Measurements from ENCODE around the gene MYLK. TPM values are rescaled to one million over a fixed set of nuclear protein-coding genes. Genes with fewer than 3 reads are reported as not detected.
A peak's percentile ranks its signal among the peaks of the same experiment; 100 is the strongest.

Gene MYLK
- polyA plus RNA-seq, 3 donors, result 125 to 143 (median 136) TPM

DNA sequence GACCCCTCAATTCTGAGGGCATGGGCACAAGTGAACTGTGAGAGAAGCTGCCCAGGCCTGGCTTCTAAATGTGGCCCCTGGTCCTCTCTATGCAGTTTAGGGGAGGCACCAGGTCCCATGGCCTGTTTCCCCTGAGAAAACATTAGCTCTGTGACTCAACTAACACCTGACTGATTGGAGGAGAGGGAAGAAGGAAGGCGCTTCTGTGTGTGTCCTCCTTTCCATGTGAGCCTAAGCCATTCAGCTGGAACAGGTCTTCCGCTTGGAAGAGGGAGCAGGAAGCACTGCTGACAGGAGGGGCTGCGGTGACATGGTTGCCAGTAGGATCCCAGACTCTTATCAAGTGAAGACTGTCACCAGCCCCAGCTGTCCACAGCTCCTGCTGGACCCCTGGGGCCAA, 79.5 kb downstream of the MYLK start:
- no peak for DNase-seq (ENCODE audit: extremely low read depth in 1 of 11, low read depth in 9 of 11, low spot score in 4 of 11)

DNA sequence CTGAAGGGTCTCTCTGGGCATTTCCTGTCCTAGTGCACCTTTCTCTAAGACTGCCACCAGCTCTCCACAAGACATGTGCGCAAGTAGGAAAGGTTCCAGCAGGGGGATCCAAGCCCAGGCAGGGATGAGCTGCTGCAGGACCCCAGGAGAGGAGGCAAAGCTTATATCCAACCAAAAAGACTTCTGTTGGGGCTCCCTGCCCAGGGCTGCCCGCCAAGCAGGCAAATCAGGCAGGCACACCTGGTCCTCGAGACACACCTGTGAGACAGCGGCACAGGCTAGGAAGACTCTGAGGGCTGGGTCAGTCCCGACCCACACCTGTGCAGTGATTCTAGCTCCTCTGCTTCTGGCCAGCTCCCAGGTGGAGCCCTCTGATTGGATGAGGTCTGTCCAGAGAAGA, 80.6 kb downstream of the MYLK start:
- no peak for DNase-seq (ENCODE audit: extremely low read depth in 1 of 11, low read depth in 9 of 11, low spot score in 4 of 11)

DNA sequence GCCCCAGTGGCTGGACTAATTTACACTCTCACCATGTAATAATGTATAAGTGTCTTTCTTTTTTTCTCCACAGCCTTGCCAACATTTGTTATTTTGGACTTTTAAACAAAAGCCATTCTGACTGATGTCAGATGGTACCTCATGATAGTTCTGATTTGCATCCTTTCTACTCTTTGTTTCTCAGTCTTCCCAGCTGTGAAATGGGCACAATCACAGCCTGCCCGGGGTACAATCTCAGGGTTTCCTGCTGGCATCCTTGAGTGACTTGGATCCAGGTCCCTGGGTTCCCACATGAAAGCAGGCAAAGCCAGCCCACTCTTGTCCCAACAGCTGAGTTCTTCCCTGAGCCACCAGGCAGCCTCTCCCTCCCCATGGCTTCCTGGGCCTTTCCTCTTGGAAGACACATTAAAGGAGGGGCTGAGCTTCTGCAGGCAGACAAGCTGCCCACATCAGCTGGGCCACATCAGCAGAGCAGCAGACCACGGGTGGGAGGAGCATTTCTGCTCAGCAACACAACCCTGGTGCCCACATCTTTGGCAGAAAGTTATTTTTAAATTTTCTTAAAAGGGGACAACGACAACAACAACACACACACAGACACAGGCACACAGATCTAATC, 82.0 kb downstream of the MYLK start:
- no peak for DNase-seq (ENCODE audit: extremely low read depth in 1 of 11, low read depth in 9 of 11, low spot score in 4 of 11)

DNA sequence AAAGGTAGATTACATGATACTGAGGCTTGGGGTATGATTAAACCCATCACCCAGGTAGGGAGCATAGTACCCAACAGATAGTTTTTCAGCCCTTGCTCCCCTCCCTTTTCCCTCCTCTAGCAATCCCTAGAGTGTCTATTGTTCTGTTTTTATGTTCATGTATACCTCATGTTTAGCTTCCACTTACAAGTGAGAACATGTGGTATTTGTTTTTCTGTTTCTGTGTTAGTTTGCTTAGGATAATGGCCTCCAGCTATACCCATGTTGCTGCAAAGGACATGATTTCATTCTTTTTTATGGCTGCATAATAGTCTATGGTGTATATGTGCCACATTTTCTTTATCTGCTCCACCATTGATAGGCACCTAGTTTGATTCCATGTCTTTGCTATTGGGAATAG, 82.7 kb downstream of the MYLK start:
- no peak for DNase-seq (ENCODE audit: extremely low read depth in 1 of 11, low read depth in 9 of 11, low spot score in 4 of 11)

DNA sequence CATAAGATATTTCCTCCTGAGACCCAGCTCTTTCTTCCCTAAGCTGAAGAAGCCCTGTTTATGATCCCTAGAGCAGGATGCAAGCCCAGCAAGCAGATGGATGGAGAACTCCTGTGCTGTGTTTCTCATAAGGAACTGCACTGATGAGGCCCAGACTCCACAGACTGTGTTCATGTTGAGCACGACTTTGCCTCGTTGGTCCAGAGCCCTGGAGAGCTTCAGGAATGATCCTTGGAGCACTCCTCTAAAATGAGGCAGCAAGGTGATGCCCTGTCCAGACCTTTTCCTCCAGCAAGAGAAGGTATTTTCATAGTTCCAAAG, 83.8 kb downstream of the MYLK start:
- DNase-seq (ENCODE audit: extremely low read depth in 1 of 11, low read depth in 9 of 11, low spot score in 4 of 11), result no peak

DNA sequence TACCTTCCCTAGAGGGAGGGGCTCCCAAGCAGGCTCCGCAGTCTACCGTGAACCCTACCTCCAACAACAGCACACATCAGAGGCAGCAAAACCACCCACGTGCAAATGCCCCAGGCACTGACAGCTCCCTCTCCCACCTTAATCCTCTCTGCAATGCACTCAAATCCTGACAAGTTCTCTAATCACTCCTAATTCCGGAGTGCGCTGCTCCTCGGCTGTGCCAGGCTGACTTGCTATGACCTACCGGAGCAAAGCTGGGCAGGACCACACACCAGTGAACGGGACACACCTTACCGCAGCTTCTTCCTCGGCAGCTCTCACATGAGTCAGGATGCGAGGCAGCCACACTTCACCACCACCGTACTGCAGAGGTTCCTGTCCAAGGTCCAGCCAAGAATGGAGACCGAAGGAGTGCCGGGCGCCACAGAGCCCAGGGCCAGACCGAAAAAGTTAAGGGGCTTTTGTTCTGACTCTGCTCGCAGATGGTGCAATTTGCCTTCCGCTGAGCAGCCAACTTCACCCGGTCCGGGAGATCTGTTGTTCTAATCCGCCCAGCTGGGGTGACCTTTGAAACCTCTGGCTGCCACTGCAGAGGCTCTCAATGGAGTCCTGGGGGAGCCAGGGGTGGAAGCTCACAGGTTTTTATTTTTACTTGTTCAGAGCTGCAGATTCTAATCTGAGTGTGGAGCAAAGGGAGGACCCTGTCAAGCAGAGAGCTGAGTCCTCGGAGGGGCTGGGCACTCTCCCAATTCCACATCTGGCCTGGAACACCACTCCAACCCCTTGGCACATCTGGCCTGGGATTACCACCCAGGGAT, 84.4 kb downstream of the MYLK start:
- DNase-seq (ENCODE audit: extremely low read depth in 1 of 11, low read depth in 9 of 11, low spot score in 4 of 11), result no peak

DNA sequence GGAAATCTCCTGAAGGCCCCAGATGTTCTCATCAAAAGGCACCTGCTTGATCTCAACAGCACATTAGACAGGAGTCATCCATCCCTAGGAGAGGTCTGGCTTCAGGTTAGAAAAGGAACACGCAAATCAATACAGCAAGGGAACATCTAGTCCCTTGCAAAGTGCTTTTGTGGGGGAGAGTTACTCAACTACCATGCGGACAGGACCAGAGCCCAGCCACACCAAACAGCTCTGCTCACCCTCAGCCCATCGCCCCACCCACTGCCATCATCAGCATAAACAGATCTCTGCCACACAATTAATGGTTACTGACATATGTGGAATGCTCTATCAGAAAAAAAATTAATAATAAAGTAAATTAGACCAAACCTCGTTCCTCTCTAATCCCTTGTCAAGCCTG, 85.6 kb downstream of the MYLK start:
- DNase-seq (ENCODE audit: extremely low read depth in 1 of 11, low read depth in 9 of 11, low spot score in 4 of 11), result no peak

DNA sequence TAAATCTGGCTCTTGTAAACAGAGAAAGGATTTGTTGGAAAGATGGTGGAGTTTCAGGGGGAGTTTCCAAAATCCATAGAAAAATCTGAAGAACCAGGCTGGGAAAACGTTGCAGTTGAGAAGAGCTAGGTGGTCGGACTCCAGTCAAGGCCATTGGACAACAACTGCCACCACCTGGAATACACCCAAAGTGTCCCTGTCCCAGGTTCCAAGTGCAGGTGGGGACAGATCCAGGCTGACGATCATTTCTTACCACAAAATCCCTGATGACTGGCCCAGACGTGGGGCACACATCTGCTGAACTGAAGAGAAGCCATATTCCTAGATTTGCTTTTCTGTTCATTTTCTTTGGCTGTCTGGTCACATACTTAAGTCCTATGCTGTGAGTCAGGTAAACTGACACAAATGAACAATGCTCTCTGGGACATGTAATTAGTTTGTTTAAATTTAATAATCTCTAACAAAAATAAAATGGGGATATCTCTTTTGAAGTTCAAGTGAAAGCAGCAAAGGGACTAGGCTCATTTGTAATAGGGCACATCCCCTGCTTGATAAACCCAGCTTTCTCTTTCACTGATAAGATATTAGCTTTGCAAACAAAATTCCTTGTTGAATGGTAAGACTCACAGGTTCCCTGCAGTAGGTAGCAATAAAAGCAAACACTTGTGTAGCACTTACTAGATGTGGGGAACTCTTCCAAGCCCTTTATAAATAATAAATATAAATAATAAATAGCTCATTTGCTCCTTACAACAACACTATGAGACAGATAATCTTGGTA, 88.5 kb downstream of the MYLK start:
- DNase-seq (ENCODE audit: extremely low read depth in 1 of 11, low read depth in 9 of 11, low spot score in 4 of 11), result no peak

DNA sequence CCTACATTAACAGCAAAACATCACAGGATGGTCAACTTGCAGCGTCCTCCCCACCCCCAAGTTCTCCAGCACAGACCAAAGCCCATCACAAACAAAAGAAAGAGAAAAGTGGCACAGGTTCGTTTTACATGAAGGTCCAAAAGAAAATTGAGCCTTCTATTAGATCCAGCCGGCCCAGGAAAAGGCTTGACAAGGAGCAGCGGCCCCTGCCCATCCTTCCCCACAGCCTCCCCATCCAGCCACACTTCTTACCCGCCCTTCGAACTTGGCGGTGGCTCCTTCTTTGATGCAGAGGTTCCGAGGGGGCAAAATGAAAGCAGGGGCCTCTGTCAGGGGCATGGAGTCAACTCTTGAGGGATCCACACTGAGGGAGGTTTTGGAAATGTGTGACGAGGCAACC, 90.7 kb downstream of the MYLK start:
- no peak for DNase-seq (ENCODE audit: extremely low read depth in 1 of 11, low read depth in 9 of 11, low spot score in 4 of 11)

DNA sequence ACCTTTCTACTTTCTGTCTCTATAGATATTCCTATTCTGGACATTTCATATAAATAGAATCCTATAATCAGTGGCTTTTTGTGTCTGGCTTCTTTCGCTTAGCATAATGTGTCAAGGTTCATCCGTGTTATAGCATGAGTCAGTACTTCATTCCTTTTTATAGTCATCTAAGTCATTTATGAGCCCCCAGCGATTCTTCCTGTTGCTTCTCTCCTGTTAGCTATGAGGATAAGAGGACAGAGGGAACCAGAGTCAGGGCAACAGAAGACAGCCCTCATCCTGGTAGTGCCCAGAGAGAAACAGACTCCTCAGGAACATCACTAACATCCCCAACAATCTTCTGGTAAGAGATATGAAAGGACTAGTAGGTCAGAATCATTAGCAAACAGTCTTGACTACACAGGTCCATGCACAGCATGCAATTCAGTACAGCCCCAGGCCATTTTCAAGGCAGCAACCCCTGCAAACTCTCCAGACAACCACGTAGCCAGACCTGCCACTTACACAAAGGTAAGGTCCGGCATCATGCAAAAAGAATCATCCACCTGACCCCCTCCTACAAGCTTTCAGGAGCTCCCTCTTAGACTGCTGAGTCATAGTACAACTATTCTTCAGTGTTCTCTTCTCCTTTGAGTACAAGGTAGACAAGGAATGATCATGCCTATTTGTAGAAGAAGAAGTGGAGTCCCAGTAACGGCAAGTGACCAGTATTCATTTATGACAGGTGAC, 91.5 kb downstream of the MYLK start:
- DNase-seq (ENCODE audit: extremely low read depth in 1 of 11, low read depth in 9 of 11, low spot score in 4 of 11), result no peak

DNA sequence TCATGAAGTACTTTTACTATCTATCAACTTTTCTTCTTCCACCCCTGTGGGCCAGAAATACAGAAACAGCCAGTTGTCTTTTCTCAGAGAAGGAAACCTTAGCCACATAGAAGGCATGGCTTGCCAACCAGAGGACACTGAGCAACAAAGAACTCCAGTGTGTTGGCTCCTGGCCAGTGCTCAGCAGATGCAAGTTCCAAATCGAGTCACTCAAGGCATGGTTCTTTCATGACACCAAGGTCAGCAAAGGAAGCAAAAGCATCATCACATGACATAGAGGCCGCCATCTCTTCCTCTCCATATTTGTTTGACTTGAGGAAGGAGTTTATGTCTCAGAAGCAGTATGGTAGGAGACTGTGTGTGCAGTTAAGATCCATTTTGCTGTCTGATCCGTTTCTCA, 92.2 kb downstream of the MYLK start:
- no peak for DNase-seq (ENCODE audit: extremely low read depth in 1 of 11, low read depth in 9 of 11, low spot score in 4 of 11)

DNA sequence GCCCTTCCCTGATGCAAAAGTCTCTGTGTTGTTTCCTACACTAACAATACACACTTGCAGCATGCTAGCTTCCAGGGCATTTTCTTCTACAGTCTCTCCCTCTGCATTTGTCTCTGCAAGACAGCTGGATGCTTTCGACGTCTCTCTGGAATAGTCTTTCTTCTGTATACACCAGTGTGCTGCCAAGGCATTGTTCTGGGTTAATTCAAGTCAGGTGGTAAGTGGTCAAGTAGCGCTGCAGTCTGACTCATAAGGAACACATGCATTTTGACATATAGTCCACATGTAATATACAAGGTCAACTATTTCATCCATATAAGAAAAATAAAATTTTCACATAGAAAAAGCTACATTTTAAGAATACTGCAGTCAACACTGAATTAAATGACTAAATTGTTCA, 92.7 kb downstream of the MYLK start:
- peak in 4 of 11 donors; percentile 36 to 75 (median 62) for DNase-seq (ENCODE audit: extremely low read depth in 1 of 11, low read depth in 9 of 11, low spot score in 4 of 11)

DNA sequence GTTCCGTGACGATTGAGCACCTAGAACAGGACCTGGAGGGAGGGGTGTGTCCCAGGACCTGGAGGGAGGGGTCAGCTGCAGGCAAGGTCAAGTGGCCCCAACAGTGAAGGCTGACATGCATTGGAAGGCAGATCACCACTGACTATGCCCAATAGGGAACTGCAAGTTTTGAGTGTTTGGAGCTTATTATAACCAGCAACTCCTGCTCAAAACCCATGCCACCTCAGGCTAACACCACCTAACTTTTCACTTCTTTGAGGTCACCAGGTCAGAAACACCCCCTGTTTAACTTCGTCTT, 93.1 kb downstream of the MYLK start:
- DNase-seq (ENCODE audit: extremely low read depth in 1 of 11, low read depth in 9 of 11, low spot score in 4 of 11), result no peak

DNA sequence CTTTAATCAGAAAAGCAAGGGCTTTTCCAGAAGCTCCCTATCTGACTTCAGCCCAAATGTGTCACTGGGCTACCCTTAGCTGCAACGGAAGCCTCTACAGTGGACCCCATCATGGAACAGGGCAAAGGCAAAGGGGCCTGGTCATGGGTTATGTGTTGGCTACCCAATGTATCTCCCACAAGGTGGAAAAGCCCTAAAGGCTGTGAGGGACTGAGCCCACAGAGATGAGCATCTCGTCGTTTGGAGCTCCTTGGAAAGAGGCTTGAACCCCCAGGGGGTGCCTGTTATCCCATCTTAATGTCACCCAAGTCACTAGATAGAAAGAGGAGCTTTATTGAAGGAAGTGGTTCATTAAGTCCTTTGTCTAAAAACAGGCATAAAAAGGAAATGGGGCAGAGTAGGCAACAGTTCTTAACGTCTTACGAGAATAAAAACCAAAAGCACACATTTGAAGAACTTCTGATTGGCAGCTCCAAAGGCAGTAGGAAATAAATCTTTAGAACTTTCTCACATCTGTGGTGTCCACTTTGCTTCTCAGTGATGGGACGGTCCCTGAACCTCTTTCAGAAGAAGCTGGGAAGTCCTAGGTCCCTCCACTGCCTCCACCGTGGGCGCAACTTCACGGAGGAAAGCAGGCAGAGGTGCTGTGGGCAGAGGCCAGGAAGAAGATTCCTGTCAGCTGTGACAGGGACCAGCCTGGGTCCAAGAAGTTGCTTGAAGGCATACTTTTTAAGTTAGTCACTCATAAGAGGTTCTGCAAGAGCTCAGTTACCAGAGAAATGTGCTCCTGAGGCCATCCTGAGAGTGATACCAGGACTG, 93.7 kb downstream of the MYLK start:
- no peak for DNase-seq (ENCODE audit: extremely low read depth in 1 of 11, low read depth in 9 of 11, low spot score in 4 of 11)

DNA sequence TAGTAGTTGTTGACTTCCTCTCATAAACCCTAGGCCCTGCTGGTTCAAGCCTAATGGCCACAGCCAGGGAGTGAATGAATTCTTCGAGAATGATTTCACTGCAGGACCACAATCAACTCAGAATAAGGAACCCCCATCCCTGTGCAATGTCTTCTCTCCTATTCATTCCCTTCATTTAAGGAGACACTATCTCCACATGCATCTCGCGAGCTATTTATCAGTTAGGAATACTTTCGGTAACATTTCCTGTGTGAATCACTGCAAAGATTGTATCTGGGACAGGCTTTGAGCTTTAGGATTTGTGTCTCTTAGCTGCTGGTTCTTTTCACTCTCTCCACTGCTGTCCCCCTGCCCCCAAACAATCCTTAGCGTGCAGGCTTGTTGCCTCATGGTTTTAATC, 94.4 kb downstream of the MYLK start:
- no peak for DNase-seq (ENCODE audit: extremely low read depth in 1 of 11, low read depth in 9 of 11, low spot score in 4 of 11)

DNA sequence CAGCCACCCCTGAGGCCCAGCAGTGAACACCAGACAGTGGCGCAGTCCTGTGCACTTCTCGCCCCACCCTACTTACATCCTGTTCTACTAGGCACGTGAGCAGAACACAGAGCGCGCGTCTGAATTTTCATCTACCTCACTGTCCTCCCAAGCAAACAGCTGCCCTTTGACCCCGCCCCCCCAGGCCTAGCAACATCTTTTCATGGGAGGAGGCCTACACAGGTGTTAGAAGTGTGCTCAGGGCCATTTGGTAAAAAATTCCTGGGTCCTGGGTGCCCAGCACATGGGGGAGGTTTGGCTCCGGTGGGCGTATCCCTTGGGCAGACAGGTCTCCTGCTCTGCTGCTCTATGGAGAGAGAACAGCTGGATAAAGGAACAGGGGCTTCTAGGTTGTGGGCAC, 95.0 kb downstream of the MYLK start:
- DNase-seq (ENCODE audit: extremely low read depth in 1 of 11, low read depth in 9 of 11, low spot score in 4 of 11), result no peak

DNA sequence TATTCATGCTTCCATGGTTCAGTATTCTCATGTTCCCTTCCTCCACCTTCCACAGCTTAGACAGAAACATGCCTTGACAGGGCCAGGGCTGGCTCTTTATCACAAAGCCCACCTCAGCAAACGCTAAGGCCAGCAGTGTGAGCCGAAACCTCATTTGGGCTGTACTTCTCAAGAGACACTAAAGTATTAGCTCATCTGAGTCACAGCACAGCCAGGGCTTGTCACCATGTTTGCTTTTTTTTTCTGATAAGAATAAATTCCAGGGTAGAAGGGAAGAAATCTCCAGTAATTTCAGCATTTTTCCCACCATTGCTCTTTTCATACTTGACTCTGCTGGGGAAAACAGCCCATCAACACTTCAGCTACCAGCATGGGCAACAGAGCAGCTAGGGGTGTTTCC, 95.4 kb downstream of the MYLK start:
- no peak for DNase-seq (ENCODE audit: extremely low read depth in 1 of 11, low read depth in 9 of 11, low spot score in 4 of 11)

DNA sequence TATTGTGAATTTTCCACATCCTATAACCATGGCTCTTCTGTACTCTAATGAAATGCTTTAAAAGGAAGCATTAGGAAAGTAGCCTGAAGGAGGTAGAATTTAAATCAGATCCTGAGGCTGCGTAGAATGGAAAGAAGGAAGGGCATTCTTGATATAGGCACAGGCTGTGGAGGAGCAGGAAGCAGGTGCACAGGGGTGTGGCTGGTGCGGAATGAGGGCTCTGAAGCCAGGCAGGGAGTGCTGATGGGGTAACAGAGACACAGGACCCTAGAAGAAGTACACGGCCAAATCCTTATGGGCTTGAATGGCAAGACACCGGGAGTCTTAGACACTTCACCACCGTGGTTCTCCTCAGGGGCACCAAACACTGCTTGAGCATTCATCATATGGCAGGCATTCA, 97.0 kb downstream of the MYLK start:
- no peak for DNase-seq (ENCODE audit: extremely low read depth in 1 of 11, low read depth in 9 of 11, low spot score in 4 of 11)

DNA sequence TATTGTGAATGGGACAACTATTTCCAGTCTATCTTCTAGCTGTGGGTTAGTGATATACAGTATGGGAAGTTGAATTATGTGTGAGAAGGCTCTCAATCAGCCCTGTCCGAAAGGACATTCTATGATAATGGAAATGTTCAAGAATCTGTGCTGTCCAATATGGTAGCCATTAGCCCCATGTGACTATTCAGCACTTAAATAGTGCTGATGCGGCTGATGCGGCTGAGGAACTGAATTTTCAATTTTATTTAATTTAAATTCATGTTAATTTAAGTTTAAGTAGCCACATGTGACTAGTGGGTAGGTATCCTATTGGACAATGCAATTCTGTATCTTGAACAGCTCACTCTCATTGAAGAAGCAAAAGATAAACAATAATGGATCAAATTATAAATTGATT, 98.5 kb downstream of the MYLK start:
- no peak for DNase-seq (ENCODE audit: extremely low read depth in 1 of 11, low read depth in 9 of 11, low spot score in 4 of 11)

All from renal cortex interstitium (tissue), 11 donors.